HEK293T (cell line): Measurements from ENCODE around the gene ZNF865.

Source experiments
- BHLHE40 ChIP-seq: fragments of 450-650 bp; IDR thresholded peaks from 2 replicates; pipeline ENCODE4 v1.6.1; 2016; ENCODE audit warnings: mild to moderate bottlenecking, moderate library complexity, borderline replicate concordance
- FOXK2 ChIP-seq: fragments of 450-650 bp; IDR thresholded peaks from 2 replicates; pipeline ENCODE4 v1.6.1; 2016; ENCODE audit warnings: mild to moderate bottlenecking
- SP1 ChIP-seq: fragments of 450-650 bp; IDR thresholded peaks from 2 replicates; pipeline ENCODE4 v1.6.1; 2017
- ZNF384 ChIP-seq: fragments of 450-650 bp; IDR thresholded peaks from 2 replicates; pipeline ENCODE4 v1.6.1; 2016

DNA sequence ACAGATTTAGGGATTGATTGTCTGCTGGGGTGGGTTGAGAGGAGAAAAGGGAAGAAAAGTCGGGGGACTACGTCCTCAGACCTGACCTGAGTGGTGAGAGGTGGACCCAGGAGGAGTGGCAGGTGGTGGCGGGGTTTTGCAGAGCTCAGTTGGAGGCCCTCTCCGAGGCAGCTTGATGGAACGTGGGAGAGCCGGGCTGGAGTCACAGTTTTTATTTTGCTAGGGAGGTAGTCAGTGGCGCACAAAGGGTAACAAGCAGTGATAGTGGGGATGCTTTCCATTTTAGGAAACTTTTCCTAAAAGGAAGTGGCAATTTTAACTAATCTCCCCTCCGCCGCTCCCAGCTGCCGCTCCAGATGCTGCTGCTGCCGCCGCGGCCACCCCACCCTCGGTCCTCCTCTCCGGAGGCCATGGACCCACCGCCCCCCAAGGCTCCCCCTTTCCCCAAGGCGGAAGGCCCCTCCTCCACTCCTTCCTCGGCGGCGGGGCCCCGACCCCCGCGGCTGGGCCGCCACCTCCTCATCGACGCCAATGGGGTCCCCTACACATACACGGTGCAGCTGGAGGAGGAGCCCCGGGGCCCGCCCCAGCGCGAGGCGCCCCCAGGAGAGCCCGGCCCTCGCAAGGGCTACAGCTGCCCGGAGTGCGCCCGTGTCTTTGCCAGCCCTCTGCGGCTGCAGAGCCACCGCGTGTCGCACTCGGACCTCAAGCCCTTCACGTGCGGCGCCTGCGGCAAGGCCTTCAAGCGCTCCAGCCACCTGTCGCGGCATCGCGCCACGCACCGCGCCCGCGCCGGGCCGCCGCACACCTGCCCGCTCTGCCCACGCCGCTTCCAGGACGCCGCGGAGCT is 36.9 kb downstream of the ZNF865 start:
- TF ChIP-seq ZNF384 = no peak
- no peak for TF ChIP-seq SP1
- no peak for TF ChIP-seq FOXK2
- no peak for TF ChIP-seq BHLHE40
